Esophagus muscularis mucosa (tissue), 4 donors: ENCODE results near the gene MCAT.

Experiments used
- EP300 ChIP-seq: sonication (generic); formaldehyde crosslinking; IDR thresholded peaks from one replicate; pipeline ENCODE4 v1.6.1; 2017; ENCODE audit warnings: antibody characterized with exemption
- POLR2A ChIP-seq: fragments of 450-650 bp; IDR thresholded peaks from one replicate; pipeline ENCODE4 v1.6.1; 2017; ENCODE audit warnings: antibody characterized with exemption, moderate library complexity, mild to moderate bottlenecking, low read depth
- POLR2AphosphoS5 ChIP-seq, 2 donors: sonication (generic); formaldehyde crosslinking; IDR thresholded peaks; one replicate each; pipeline ENCODE4 v1.6.1; 2017; ENCODE audit warnings: antibody characterized with exemption in 2 of 2
- TF ChIP-seq, protein P1 (sequence below), 3 experiments: fragments of 200-600 bp in 2 of 3; fragments of 450-650 bp in 1 of 3; sonication (generic) in 2 of 3; IDR thresholded peaks; one replicate each; pipeline ENCODE4 v1.5.1; 2017 to 2019; ENCODE audit warnings: antibody characterized with exemption in 3 of 3, mild to moderate bottlenecking in 2 of 3, moderate library complexity in 1 of 3

DNA sequence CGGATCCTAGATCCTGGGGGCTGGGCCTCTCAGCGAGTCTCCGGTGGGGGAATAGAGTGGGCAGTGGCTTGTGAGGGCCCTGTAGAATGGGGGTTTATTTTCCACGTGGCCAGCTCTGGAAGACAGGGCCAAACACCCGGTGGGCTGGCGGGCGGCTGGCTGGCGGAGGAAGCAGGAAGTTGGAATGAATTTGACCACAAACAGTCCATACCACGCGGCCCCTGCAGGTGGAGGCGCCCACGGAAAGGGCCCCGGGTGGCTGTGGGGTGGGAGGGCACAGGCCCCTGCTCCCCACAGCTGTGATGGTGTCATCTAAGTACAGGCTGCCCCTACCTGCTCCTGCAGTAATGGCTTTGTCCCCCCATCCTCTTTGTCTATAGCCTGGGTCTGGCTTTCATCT, 15.1 kb downstream of the MCAT start:
- TF ChIP-seq, protein P1, sequence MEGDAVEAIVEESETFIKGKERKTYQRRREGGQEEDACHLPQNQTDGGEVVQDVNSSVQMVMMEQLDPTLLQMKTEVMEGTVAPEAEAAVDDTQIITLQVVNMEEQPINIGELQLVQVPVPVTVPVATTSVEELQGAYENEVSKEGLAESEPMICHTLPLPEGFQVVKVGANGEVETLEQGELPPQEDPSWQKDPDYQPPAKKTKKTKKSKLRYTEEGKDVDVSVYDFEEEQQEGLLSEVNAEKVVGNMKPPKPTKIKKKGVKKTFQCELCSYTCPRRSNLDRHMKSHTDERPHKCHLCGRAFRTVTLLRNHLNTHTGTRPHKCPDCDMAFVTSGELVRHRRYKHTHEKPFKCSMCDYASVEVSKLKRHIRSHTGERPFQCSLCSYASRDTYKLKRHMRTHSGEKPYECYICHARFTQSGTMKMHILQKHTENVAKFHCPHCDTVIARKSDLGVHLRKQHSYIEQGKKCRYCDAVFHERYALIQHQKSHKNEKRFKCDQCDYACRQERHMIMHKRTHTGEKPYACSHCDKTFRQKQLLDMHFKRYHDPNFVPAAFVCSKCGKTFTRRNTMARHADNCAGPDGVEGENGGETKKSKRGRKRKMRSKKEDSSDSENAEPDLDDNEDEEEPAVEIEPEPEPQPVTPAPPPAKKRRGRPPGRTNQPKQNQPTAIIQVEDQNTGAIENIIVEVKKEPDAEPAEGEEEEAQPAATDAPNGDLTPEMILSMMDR (IDR thresholded peaks at IDR 0.05) = no peak
- TF ChIP-seq POLR2A (no peak), POLR2AphosphoS5 (IDR thresholded peaks at IDR 0.05) (no peak), EP300 (no peak)
